Measurements from ENCODE around the gene GRM8.
"Not testable (repeated sequence)": the region's sequence is repeated elsewhere in the genome, so short reads cannot be mapped to it uniquely, and the experiment has no call there.

The GRM8 gene

GRCh38 chr7:127021857-127022256, 230.9 kb downstream of the GRM8 start:
- no peak for DNase-seq

- DNase-seq = no peak
These were observed 231.6 kb downstream of the GRM8 start for GRCh38 chr7:127021019-127021738.

- no peak for DNase-seq
These were observed 233.9 kb downstream of the GRM8 start for GRCh38 chr7:127018889-127019288.

- no peak for DNase-seq
These were observed 235.5 kb downstream of the GRM8 start for GRCh38 chr7:127017196-127017595.

- DNase-seq = no peak
These were observed 252.0 kb downstream of the GRM8 start for GRCh38 chr7:127000725-127001124.

- no peak for DNase-seq
These were observed 256.1 kb downstream of the GRM8 start for GRCh38 chr7:126996659-126997058.

- no peak for DNase-seq
These were observed 259.0 kb downstream of the GRM8 start for GRCh38 chr7:126993626-126994213.

- no peak for DNase-seq
These were observed 264.7 kb downstream of the GRM8 start for GRCh38 chr7:126988022-126988421.

GRCh38 chr7:126979722-126980121, 273.0 kb downstream of the GRM8 start:
- no peak for DNase-seq

- no peak for DNase-seq
These were observed 273.9 kb downstream of the GRM8 start for GRCh38 chr7:126978865-126979264.

- DNase-seq = no peak
These were observed 279.7 kb downstream of the GRM8 start for GRCh38 chr7:126973066-126973465.

- no peak for DNase-seq
These were observed 280.2 kb downstream of the GRM8 start for GRCh38 chr7:126972571-126972970.

GRCh38 chr7:126959649-126960048, 293.1 kb downstream of the GRM8 start:
- no peak for DNase-seq

GRCh38 chr7:126958367-126958766, 294.4 kb downstream of the GRM8 start:
- DNase-seq = no peak

- DNase-seq = no peak
These were observed 295.3 kb downstream of the GRM8 start for GRCh38 chr7:126957443-126957842.

- no peak for DNase-seq
These were observed 299.3 kb downstream of the GRM8 start for GRCh38 chr7:126953461-126953860.

- no peak for DNase-seq
These were observed 304.1 kb downstream of the GRM8 start for GRCh38 chr7:126948664-126949063.

- DNase-seq = no peak
These were observed 311.9 kb downstream of the GRM8 start for GRCh38 chr7:126940723-126941307.

- no peak for DNase-seq
These were observed 315.6 kb downstream of the GRM8 start for GRCh38 chr7:126937171-126937570.

- DNase-seq = no peak
These were observed 321.2 kb downstream of the GRM8 start for GRCh38 chr7:126931581-126931980.

- no peak for DNase-seq
These were observed 322.6 kb downstream of the GRM8 start for GRCh38 chr7:126930166-126930565.

GRCh38 chr7:126924477-126924876, 328.3 kb downstream of the GRM8 start:
- DNase-seq = no peak

- DNase-seq = not testable (repeated sequence)
These were observed 341.1 kb downstream of the GRM8 start for GRCh38 chr7:126911627-126912026.

GRCh38 chr7:126908564-126908963, 344.2 kb downstream of the GRM8 start:
- not testable (repeated sequence) for DNase-seq
